ENCODE results near the gene ATP8A2. TPM values are rescaled to one million over a fixed set of nuclear protein-coding genes. Genes with fewer than 3 reads are reported as not detected.

The ATP8A2 gene
- total RNA-seq, 1 experiment from 2014 or later, result 5.2 TPM

- TF ChIP-seq IRF2 (CRISPR knock-in tag; IDR thresholded peaks at IDR 0.05; ENCODE audit: borderline replicate concordance, low read depth) (no peak), ZNF532 (CRISPR knock-in tag; IDR thresholded peaks at IDR 0.05; ENCODE audit: borderline replicate concordance) (no peak), TEAD4 (CRISPR knock-in tag; IDR thresholded peaks at IDR 0.05) (no peak), SP1 (CRISPR knock-in tag; conservative IDR thresholded peaks at IDR 0.05) (no peak), ZNF416 (CRISPR knock-in tag; IDR thresholded peaks at IDR 0.05) (no peak)
These were observed 492.3 kb downstream of the ATP8A2 start (continued) for GRCh38 chr13:25864116-25864515.

DNA sequence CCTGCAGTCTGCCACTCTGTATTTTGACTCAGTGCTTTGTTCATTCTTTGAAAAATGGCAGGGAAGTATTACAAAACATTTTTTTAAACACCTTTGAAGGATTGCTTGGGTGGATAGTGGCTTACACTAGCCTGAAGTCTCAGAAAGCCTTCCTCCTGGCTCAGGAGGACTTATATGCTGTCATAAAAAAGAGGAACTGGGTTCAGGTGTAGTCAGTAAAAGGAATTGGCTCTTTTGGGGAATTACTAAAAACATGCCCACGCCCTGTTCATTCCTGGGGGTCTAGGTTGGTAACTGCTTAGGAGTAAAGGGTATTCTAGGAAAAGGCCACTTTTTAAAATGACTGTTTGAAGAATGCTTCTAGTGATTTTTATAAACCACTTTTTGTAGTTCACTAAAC, 493.2 kb downstream of the ATP8A2 start:
- ChIA-PET POLR2A (no interaction called here), CTCF (no interaction called here)
- no peaks in the 10 kb centered on the region for H3K27me3 Mint-ChIP-seq (ENCODE audit: low read depth)
- no peak overlapping the region for H3K27ac Mint-ChIP-seq
- no peaks in the 10 kb centered on the region for H3K36me3 Mint-ChIP-seq
- peaks cover 29% of the 10 kb centered on the region for H3K4me1 Mint-ChIP-seq
- H3K4me3 Mint-ChIP-seq, result no peak overlapping the region
- ATAC-seq, result no peak
- TF ChIP-seq FOXP4 (CRISPR knock-in tag; IDR thresholded peaks at IDR 0.05), result no peak
- TF ChIP-seq ZNF317 (CRISPR knock-in tag; IDR thresholded peaks at IDR 0.05; ENCODE audit: borderline replicate concordance, low read depth), result no peak
- no peak for TF ChIP-seq HMGA2 (CRISPR knock-in tag; IDR thresholded peaks at IDR 0.05)
- TF ChIP-seq TP53 (CRISPR knock-in tag; IDR thresholded peaks at IDR 0.05), result no peak
- TF ChIP-seq, protein P1, sequence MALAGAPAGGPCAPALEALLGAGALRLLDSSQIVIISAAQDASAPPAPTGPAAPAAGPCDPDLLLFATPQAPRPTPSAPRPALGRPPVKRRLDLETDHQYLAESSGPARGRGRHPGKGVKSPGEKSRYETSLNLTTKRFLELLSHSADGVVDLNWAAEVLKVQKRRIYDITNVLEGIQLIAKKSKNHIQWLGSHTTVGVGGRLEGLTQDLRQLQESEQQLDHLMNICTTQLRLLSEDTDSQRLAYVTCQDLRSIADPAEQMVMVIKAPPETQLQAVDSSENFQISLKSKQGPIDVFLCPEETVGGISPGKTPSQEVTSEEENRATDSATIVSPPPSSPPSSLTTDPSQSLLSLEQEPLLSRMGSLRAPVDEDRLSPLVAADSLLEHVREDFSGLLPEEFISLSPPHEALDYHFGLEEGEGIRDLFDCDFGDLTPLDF (CRISPR knock-in tag; IDR thresholded peaks at IDR 0.05), result no peak
- no peak for TF ChIP-seq GABPB1 (CRISPR knock-in tag; IDR thresholded peaks at IDR 0.05)
- no peak for DNase-seq (ENCODE audit: low spot score)
- H3K9me3 Mint-ChIP-seq, result no peaks in the 10 kb centered on the region

GRCh38 chr13:25865391-25865790, 493.6 kb downstream of the ATP8A2 start:
- Mint-ChIP-seq H3K4me1 (peaks cover 34% of the 10 kb centered on the region), H3K9me3 (no peaks in the 10 kb centered on the region), H3K36me3 (no peaks in the 10 kb centered on the region), H3K4me3 (no peak overlapping the region), H3K27ac (no peak overlapping the region), H3K27me3 (ENCODE audit: low read depth) (no peaks in the 10 kb centered on the region)
- POLR2A ChIA-PET, result no interaction called here
- CTCF ChIA-PET, result no interaction called here
- DNase-seq (ENCODE audit: low spot score) (no peak), ATAC-seq (no peak)
- TF ChIP-seq CBFB (CRISPR knock-in tag; IDR thresholded peaks at IDR 0.05; ENCODE audit: low read depth) (no peak), ATF6 (CRISPR knock-in tag; IDR thresholded peaks at IDR 0.05) (no peak), ETV6 (CRISPR knock-in tag; IDR thresholded peaks at IDR 0.05) (no peak), ARID4B (CRISPR knock-in tag; IDR thresholded peaks at IDR 0.05; ENCODE audit: borderline replicate concordance) (no peak)
- TF ChIP-seq, protein P2, sequence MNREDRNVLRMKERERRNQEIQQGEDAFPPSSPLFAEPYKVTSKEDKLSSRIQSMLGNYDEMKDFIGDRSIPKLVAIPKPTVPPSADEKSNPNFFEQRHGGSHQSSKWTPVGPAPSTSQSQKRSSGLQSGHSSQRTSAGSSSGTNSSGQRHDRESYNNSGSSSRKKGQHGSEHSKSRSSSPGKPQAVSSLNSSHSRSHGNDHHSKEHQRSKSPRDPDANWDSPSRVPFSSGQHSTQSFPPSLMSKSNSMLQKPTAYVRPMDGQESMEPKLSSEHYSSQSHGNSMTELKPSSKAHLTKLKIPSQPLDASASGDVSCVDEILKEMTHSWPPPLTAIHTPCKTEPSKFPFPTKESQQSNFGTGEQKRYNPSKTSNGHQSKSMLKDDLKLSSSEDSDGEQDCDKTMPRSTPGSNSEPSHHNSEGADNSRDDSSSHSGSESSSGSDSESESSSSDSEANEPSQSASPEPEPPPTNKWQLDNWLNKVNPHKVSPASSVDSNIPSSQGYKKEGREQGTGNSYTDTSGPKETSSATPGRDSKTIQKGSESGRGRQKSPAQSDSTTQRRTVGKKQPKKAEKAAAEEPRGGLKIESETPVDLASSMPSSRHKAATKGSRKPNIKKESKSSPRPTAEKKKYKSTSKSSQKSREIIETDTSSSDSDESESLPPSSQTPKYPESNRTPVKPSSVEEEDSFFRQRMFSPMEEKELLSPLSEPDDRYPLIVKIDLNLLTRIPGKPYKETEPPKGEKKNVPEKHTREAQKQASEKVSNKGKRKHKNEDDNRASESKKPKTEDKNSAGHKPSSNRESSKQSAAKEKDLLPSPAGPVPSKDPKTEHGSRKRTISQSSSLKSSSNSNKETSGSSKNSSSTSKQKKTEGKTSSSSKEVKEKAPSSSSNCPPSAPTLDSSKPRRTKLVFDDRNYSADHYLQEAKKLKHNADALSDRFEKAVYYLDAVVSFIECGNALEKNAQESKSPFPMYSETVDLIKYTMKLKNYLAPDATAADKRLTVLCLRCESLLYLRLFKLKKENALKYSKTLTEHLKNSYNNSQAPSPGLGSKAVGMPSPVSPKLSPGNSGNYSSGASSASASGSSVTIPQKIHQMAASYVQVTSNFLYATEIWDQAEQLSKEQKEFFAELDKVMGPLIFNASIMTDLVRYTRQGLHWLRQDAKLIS (CRISPR knock-in tag; IDR thresholded peaks at IDR 0.05; ENCODE audit: borderline replicate concordance), result no peak

Measured in WTC11 (cell line).